HUES48 (cell line): Measurements from ENCODE around the gene SLC25A21.

ENCODE experiments used
- H3K27ac ChIP-seq: one replicate; pipeline ENCODE4 v1.7.0; 2013; ENCODE audit warnings: low read depth, low read length, inconsistent platforms
- H3K27me3 ChIP-seq: 2 replicates; pipeline ENCODE4 v1.6.1; 2013; ENCODE audit warnings: mild to moderate bottlenecking, low read length; ENCODE audit not compliant: control insufficient read depth, insufficient read depth
- H3K36me3 ChIP-seq: 2 replicates; pipeline ENCODE4 v1.6.1; 2013; ENCODE audit warnings: low read length; ENCODE audit not compliant: control insufficient read depth, insufficient read depth
- H3K4me1 ChIP-seq: 2 replicates; pipeline ENCODE4 v1.6.1; 2013; ENCODE audit warnings: mild to moderate bottlenecking, low read length; ENCODE audit not compliant: control insufficient read depth, insufficient read depth
- H3K4me3 ChIP-seq: 2 replicates; pipeline ENCODE4 v1.5.1; 2013; ENCODE audit warnings: mild to moderate bottlenecking, low read depth, low read length
- H3K9ac ChIP-seq: 2 replicates; pipeline ENCODE4 v1.6.1; 2013; ENCODE audit warnings: mild to moderate bottlenecking, low read depth, low read length, moderate library complexity
- H3K9me3 ChIP-seq: 2 replicates; pipeline ENCODE4 v1.6.1; 2013; ENCODE audit warnings: low read length; ENCODE audit not compliant: control insufficient read depth, insufficient read depth

The SLC25A21 gene

DNA sequence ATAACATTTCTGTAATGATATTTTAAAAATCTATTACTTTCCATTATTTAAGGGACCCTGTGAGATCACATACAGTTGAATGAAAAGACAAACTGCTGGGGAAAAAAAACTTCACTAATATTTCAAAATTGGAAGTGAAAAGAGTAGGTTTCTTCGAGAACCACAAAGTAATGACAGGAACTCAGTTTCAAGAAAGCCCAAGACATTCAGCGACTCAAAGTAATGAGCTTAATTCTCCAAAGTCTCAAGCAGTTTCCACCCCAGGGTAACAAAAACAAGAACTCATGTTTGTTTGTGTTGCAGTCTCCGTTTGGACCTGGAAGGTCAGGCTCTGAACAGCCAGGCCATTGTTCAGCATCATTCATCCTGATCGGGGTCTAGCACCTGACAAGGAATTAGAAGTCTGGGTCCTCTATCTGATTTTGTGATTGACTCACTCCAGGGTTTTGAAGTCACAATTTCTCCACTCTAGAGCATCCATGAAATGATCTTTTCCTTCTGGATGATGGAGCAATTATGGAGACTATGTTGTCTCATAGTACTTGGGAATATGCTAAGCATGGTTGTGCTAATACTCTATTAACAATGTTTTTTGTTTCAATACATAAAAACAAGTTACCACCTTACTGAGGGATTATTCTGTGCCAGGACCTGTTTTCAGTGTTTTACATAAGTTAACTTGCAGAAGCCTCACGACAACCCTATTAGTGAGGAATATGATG lies 126.9 kb downstream of the SLC25A21 start:
- Histone ChIP-seq H3K27me3 (no peaks in the 10 kb centered on the region), H3K4me3 (no peak overlapping the region), H3K9me3 (no peaks in the 10 kb centered on the region), H3K4me1 (no peaks in the 10 kb centered on the region; the same call in 1 of the 2 replicates), H3K36me3 (no peaks in the 10 kb centered on the region), H3K9ac (no peak overlapping the region), H3K27ac (no peak overlapping the region)

GRCh38 chr14:37037636-37038387 lies 134.6 kb downstream of the SLC25A21 start:
- Histone ChIP-seq H3K9me3 (no peaks in the 10 kb centered on the region), H3K4me3 (no peak overlapping the region; the same call in 1 of the 2 replicates), H3K36me3 (no peaks in the 10 kb centered on the region), H3K27me3 (no peaks in the 10 kb centered on the region), H3K27ac (peak overlapping the region; percentile 34), H3K4me1 (peaks cover 29% of the 10 kb centered on the region), H3K9ac (no peak overlapping the region)

DNA sequence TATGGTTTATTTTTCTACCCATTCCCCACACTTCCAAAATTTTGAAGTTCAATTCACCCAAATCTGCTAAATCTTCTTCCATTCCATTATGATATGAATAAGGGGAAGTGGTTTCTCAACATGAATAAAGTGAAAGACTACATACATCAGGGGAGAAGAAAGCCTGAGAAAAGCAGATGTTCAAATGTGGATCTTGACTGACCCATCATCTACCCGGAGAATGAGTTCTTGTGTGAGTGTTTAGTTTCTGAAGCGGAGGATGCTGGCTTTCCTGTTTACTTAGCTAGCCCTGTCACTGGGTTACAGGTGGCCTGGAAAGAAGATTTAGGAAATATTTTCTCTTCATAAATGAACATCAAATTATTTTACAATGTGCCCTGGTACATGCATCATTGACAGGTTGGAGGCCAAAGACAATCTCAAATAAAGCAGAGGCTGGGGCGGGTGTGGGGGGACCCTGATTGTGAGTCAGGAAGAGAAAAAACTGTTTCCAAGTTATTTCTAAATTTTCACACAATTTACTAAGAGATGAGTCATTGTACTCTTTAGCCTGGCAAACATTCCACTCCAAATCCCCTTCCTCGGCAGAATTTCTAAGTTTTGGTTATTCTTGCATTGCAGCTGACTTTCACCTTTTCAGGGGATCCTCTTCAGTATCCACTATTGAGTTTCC lies 135.6 kb downstream of the SLC25A21 start:
- Histone ChIP-seq H3K4me1 (peaks cover 29% of the 10 kb centered on the region), H3K27me3 (no peaks in the 10 kb centered on the region), H3K9ac (no peak overlapping the region), H3K9me3 (no peaks in the 10 kb centered on the region), H3K27ac (peak overlapping the region; percentile 10), H3K4me3 (no peak overlapping the region), H3K36me3 (no peaks in the 10 kb centered on the region)

- Histone ChIP-seq H3K9me3 (no peaks in the 10 kb centered on the region), H3K36me3 (no peaks in the 10 kb centered on the region), H3K27me3 (no peaks in the 10 kb centered on the region), H3K9ac (no peak overlapping the region), H3K4me1 (peaks cover 37% of the 10 kb centered on the region), H3K27ac (no peak overlapping the region), H3K4me3 (no peak overlapping the region)
Observed at GRCh38 chr14:37035401-37035800, 137.0 kb downstream of the SLC25A21 start.

- H3K9ac ChIP-seq = no peak overlapping the region
- no peak overlapping the region for H3K4me3 ChIP-seq
- H3K36me3 ChIP-seq = no peaks in the 10 kb centered on the region
- no peak overlapping the region for H3K27ac ChIP-seq
- H3K9me3 ChIP-seq = no peaks in the 10 kb centered on the region
- peaks cover 37% of the 10 kb centered on the region for H3K4me1 ChIP-seq
- no peaks in the 10 kb centered on the region for H3K27me3 ChIP-seq
Observed at GRCh38 chr14:37034410-37035285, 137.8 kb downstream of the SLC25A21 start.

DNA sequence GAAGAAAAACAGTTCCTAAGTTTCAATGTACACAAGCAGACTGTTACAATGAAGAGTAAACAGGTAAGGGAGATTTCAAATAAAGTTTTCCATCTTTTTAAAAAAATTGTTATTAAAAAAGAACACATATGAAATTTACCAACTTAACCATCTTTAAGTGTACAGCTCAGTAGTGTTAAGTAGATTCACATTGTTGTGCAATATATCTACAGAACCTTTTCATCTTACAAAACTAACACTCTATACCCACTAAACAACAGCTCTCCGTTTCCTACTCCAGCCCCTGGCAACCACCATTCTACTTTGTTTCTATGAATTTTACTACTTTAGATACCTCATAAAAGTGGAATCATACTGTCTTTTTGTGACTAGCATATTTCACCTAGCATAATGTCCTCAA lies 139.5 kb downstream of the SLC25A21 start:
- Histone ChIP-seq H3K4me3 (no peak overlapping the region), H3K9ac (no peak overlapping the region), H3K27ac (no peak overlapping the region), H3K27me3 (no peaks in the 10 kb centered on the region), H3K4me1 (peaks cover 27% of the 10 kb centered on the region), H3K9me3 (no peaks in the 10 kb centered on the region), H3K36me3 (no peaks in the 10 kb centered on the region)

DNA sequence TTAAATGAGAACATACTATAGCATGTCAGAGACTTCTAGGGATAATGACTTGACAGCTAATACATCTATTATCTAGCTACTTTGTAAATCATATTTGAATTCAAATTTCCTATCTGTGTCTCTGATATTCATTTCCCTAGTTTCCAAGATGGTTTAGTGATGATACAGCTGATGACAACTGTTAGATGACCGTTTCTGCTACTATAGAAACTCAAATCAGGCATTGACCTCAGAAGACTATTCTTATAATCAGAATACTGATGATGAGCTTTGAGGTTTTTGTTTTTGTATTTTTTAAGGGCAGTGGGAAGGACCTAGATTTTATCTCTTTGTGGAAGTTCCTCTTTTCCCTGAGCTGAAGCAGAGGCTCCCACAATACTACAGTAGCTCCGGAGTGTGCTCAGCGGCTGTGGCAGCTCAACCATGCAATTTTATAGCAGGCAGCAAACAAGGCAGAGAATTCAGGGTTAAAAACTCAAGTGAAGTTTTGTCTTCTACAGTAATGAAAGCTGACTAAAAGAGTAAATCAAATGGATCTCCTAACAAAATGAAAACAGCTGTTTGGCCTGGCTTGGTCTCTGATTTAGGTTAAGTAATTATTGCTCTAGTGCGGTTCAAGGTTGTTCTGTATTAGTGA lies 145.1 kb downstream of the SLC25A21 start:
- Histone ChIP-seq H3K27me3 (no peaks in the 10 kb centered on the region), H3K36me3 (no peaks in the 10 kb centered on the region), H3K9me3 (no peaks in the 10 kb centered on the region), H3K27ac (no peak overlapping the region), H3K4me1 (peaks cover 8% of the 10 kb centered on the region; the same call in 1 of the 2 replicates), H3K4me3 (no peak overlapping the region), H3K9ac (no peak overlapping the region)

DNA sequence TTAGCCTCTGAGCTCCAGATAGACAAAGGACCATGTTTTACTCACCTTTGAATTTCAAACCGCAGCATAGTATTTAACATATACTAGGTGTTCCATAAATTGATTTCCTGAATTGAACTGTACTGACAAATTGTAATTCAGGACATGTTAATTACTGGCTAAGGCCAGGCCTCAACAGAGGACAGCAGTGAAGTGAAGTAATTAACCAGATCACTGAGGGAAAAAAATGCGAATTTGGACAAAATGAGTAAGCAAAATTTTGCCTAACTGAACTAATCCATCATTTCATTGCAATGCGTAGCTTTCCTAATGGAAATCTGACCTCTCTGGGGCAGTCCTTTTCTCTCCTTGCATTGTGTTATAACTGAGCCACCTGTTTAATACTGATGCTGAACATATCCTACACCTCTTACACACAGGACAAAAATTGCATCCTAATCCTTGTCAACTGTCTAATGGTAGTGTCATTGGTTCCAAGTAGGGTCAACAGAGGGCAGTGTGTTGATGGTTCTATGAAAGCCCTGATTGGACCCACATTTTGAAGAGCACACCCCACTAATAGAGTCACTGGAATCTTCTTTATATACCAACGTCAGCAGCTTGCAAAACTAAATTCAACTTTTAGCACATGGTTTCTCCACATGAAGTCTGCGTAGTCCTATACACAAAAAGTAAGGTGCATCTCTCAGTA lies 148.4 kb downstream of the SLC25A21 start:
- H3K9ac ChIP-seq = no peak overlapping the region
- no peak overlapping the region for H3K27ac ChIP-seq
- H3K9me3 ChIP-seq = no peaks in the 10 kb centered on the region
- peaks cover 5% of the 10 kb centered on the region; the same call in 1 of the 2 replicates for H3K4me1 ChIP-seq
- no peaks in the 10 kb centered on the region for H3K36me3 ChIP-seq
- no peak overlapping the region for H3K4me3 ChIP-seq
- no peaks in the 10 kb centered on the region for H3K27me3 ChIP-seq

- Histone ChIP-seq H3K27me3 (no peaks in the 10 kb centered on the region), H3K9ac (no peak overlapping the region), H3K36me3 (no peaks in the 10 kb centered on the region), H3K9me3 (no peaks in the 10 kb centered on the region), H3K4me3 (no peak overlapping the region), H3K4me1 (peaks cover 5% of the 10 kb centered on the region; the same call in 1 of the 2 replicates), H3K27ac (no peak overlapping the region)
Observed at GRCh38 chr14:37021390-37021789, 151.0 kb downstream of the SLC25A21 start.

DNA sequence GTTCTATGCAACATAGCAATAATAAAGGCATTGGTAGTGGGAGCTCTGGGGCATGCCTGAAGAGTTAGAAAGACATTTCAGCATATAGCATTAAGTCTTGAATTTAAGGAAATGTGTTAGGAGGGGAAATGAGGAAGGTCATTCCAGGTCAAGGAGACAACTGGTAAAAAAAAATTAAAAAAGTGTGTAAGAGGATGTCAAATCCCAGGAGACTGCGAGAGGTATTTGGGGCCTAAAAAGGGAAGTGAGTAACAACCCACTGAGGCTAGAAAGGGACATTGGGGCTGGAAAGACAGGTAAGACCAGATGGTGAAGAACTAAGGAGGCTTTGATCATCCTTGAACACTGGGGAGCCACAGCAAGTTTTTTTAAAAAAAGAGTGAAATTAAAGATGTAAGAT lies 152.9 kb downstream of the SLC25A21 start:
- Histone ChIP-seq H3K36me3 (no peaks in the 10 kb centered on the region), H3K4me1 (peaks cover 5% of the 10 kb centered on the region; the same call in 1 of the 2 replicates), H3K9me3 (no peaks in the 10 kb centered on the region), H3K9ac (no peak overlapping the region), H3K27ac (no peak overlapping the region), H3K4me3 (no peak overlapping the region), H3K27me3 (no peaks in the 10 kb centered on the region)
